GM23248 (cell line): ENCODE measurements around the gene ITIH4.

ENCODE experiments used
- EZH2 ChIP-seq: fragments of 200-600 bp; sonication (generic); IDR thresholded peaks from 2 replicates; pipeline ENCODE4 v1.6.1; 2018; ENCODE audit warnings: antibody characterized with exemption, mild to moderate bottlenecking; ENCODE audit not compliant: insufficient read depth, poor library complexity, severe bottlenecking
- EZH2phosphoT487 ChIP-seq: fragments of 200-600 bp; sonication (generic); IDR thresholded peaks from 2 replicates; pipeline ENCODE4 v1.6.1; 2018; ENCODE audit warnings: antibody characterized with exemption, moderate library complexity, mild to moderate bottlenecking, low read depth; ENCODE audit not compliant: insufficient read depth

GRCh38 chr3:52779837-52780585 lies 50.5 kb downstream of the ITIH4 start:
- no peak for TF ChIP-seq EZH2
- TF ChIP-seq EZH2phosphoT487: no peak
